ENCODE data around the gene RGL4.

Gene RGL4

DNA sequence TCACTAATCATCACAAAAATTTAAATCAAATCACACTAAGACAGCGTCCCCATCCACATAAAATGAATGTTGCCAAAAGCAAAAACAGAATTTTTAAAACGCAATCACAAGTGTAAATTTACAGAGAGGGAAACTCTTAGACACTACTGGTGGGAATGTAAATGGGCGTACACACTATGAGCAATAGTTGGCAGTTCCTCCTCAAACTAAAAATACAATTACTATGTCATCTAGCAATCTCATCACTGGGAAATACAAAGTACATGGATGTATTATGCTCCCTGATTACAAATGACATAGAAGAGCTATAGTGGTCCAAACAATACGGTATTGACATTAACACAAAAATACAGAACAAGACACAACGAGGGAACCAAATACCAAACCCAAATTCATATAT lies 8.7 kb upstream of the RGL4 start:
- Histone ChIP-seq H3K4me1 (ENCODE audit: control insufficient read depth, insufficient read depth, low read length) (peaks cover 5% of the 10 kb centered on the region), H3K27me3 (ENCODE audit: control insufficient read depth in 1 of 2, insufficient read depth in 2 of 2, low read length in 2 of 2) (no peaks in the 10 kb centered on the region), H3K27ac (ENCODE audit: low read length) (no peak overlapping the region), H3K9ac (ENCODE audit: low read length in 2 of 2) (no peak overlapping the region), H3K4me3 (ENCODE audit: low read length in 2 of 2) (no peak overlapping the region), H3K36me3 (ENCODE audit: control insufficient read depth in 2 of 2, insufficient read depth in 2 of 2, low read length in 2 of 2) (peaks cover 0 to 19% of the 10 kb centered on the region in 2 donors), H3K9me3 (ENCODE audit: control insufficient read depth in 2 of 2, low read length in 2 of 2) (no peaks in the 10 kb centered on the region)

- H3K36me3 ChIP-seq (ENCODE audit: control insufficient read depth in 2 of 2, insufficient read depth in 2 of 2, low read length in 2 of 2): peaks cover 0 to 19% of the 10 kb centered on the region in 2 donors
- no peak overlapping the region for H3K27ac ChIP-seq (ENCODE audit: low read length)
Observed at GRCh38 chr22:23682827-23683355, 7.9 kb upstream of the RGL4 start.

DNA sequence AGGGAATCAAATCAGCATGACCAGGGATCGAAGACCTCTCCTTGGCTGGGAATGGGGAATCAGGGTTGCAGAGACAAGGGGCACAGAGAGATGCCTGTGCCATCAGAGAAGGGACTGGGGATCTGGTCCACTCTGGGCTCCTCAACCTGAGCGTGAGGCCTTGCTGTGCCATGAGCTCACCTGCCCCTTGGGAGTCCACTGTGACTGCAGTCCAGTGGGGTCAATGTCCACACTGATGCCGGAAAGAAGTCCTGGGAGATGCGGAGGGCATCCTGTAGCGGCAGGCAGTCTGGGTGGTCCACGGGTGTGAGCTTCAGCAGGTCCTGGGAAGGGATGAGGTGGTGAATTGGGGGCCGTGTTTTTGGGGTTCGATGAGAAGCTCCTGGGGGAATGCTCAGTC lies 7.3 kb upstream of the RGL4 start:
- Histone ChIP-seq H3K4me1 (ENCODE audit: control insufficient read depth, insufficient read depth, low read length) (peaks cover 5% of the 10 kb centered on the region), H3K36me3 (ENCODE audit: control insufficient read depth in 2 of 2, insufficient read depth in 2 of 2, low read length in 2 of 2) (peaks cover 0 to 22% of the 10 kb centered on the region in 2 donors), H3K27me3 (ENCODE audit: control insufficient read depth in 1 of 2, insufficient read depth in 2 of 2, low read length in 2 of 2) (no peaks in the 10 kb centered on the region), H3K9me3 (ENCODE audit: control insufficient read depth in 2 of 2, low read length in 2 of 2) (no peaks in the 10 kb centered on the region), H3K27ac (ENCODE audit: low read length) (no peak overlapping the region), H3K9ac (ENCODE audit: low read length in 2 of 2) (no peak overlapping the region), H3K4me3 (ENCODE audit: low read length in 2 of 2) (no peak overlapping the region)

More at GRCh38 chr22:23682827-23683355, 7.9 kb upstream of the RGL4 start:
- no peak overlapping the region for H3K4me3 ChIP-seq (ENCODE audit: low read length in 2 of 2)
- H3K9me3 ChIP-seq (ENCODE audit: control insufficient read depth in 2 of 2, low read length in 2 of 2): no peaks in the 10 kb centered on the region
- H3K4me1 ChIP-seq (ENCODE audit: control insufficient read depth, insufficient read depth, low read length): peaks cover 5% of the 10 kb centered on the region
- no peaks in the 10 kb centered on the region for H3K27me3 ChIP-seq (ENCODE audit: control insufficient read depth in 1 of 2, insufficient read depth in 2 of 2, low read length in 2 of 2)
- no peak overlapping the region for H3K9ac ChIP-seq (ENCODE audit: low read length in 2 of 2)

DNA sequence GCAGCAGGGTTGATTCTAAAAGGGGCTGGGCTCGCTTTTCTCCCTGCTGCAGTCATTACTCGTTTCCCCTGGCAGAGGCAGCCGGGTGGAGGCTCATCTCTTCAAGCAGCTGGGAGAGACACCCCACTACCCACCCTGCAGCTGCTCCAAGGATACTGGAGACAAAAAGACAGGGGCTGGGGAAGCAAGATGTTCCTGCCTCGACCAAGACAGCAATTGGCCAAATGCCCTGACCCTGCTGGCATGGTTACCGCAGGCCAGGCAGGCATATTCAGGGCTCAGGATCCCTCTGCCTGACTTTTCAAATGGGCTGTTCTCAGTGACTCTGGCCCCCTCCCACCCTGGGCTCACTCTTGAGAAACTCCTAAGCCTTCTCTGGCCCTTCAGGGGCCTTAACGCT lies 6.8 kb upstream of the RGL4 start:
- Histone ChIP-seq H3K4me3 (ENCODE audit: low read length in 2 of 2) (no peak overlapping the region), H3K27ac (ENCODE audit: low read length) (no peak overlapping the region), H3K36me3 (ENCODE audit: control insufficient read depth in 2 of 2, insufficient read depth in 2 of 2, low read length in 2 of 2) (peaks cover 0 to 24% of the 10 kb centered on the region in 2 donors), H3K9me3 (ENCODE audit: control insufficient read depth in 2 of 2, low read length in 2 of 2) (no peaks in the 10 kb centered on the region), H3K9ac (ENCODE audit: low read length in 2 of 2) (no peak overlapping the region), H3K4me1 (ENCODE audit: control insufficient read depth, insufficient read depth, low read length) (peaks cover 5% of the 10 kb centered on the region), H3K27me3 (ENCODE audit: control insufficient read depth in 1 of 2, insufficient read depth in 2 of 2, low read length in 2 of 2) (no peaks in the 10 kb centered on the region)

GRCh38 chr22:23684561-23685031 lies 6.2 kb upstream of the RGL4 start:
- H3K9me3 ChIP-seq (ENCODE audit: control insufficient read depth in 2 of 2, low read length in 2 of 2): no peaks in the 10 kb centered on the region
- H3K4me1 ChIP-seq (ENCODE audit: control insufficient read depth, insufficient read depth, low read length): peaks cover 5% of the 10 kb centered on the region
- no peak overlapping the region for H3K27ac ChIP-seq (ENCODE audit: low read length)
- H3K9ac ChIP-seq (ENCODE audit: low read length in 2 of 2): no peak overlapping the region
- peaks cover 0 to 24% of the 10 kb centered on the region in 2 donors for H3K36me3 ChIP-seq (ENCODE audit: control insufficient read depth in 2 of 2, insufficient read depth in 2 of 2, low read length in 2 of 2)
- no peak overlapping the region for H3K4me3 ChIP-seq (ENCODE audit: low read length in 2 of 2)
- H3K27me3 ChIP-seq (ENCODE audit: control insufficient read depth in 1 of 2, insufficient read depth in 2 of 2, low read length in 2 of 2): no peaks in the 10 kb centered on the region

GRCh38 chr22:23685205-23685784 lies 5.5 kb upstream of the RGL4 start:
- Histone ChIP-seq H3K4me1 (ENCODE audit: control insufficient read depth, insufficient read depth, low read length) (peaks cover 5% of the 10 kb centered on the region), H3K36me3 (ENCODE audit: control insufficient read depth in 2 of 2, insufficient read depth in 2 of 2, low read length in 2 of 2) (peaks cover 0 to 24% of the 10 kb centered on the region in 2 donors), H3K4me3 (ENCODE audit: low read length in 2 of 2) (no peak overlapping the region), H3K27me3 (ENCODE audit: control insufficient read depth in 1 of 2, insufficient read depth in 2 of 2, low read length in 2 of 2) (no peaks in the 10 kb centered on the region), H3K9me3 (ENCODE audit: control insufficient read depth in 2 of 2, low read length in 2 of 2) (no peaks in the 10 kb centered on the region), H3K27ac (ENCODE audit: low read length) (no peak overlapping the region), H3K9ac (ENCODE audit: low read length in 2 of 2) (no peak overlapping the region)

DNA sequence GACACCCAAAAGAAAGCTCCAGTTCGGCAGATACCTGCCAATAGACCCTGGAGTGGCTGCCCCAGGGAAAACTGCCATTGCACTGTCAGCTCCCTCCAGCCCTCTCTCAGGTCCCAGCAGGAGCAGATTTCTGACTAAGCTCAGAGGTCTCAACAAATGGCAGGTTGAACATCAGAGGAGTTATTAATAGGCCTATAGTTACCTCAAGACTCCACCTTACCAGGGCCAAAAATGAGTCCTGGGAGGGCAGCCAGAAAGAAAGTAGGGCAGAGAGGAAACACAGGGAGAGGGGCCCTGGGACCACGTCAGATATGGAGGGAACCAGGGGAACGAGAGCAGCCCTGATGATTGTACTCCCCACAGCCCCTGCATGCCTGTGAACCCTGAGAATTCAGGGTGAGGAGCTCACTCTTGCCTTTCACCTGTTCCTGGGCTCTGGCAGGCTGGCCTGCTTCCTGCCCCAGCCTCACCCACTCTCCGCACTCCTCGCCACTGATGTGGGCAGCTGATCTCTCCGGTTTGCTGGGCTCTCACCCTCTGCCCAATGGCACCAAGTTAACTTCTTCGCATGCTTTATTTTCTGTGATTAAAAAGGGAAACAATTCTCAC lies 4.3 kb upstream of the RGL4 start:
- Histone ChIP-seq H3K27me3 (ENCODE audit: control insufficient read depth in 1 of 2, insufficient read depth in 2 of 2, low read length in 2 of 2) (no peaks in the 10 kb centered on the region), H3K4me3 (ENCODE audit: low read length in 2 of 2) (no peak overlapping the region), H3K27ac (ENCODE audit: low read length) (no peak overlapping the region), H3K36me3 (ENCODE audit: control insufficient read depth in 2 of 2, insufficient read depth in 2 of 2, low read length in 2 of 2) (peaks cover 0 to 23% of the 10 kb centered on the region in 2 donors), H3K4me1 (ENCODE audit: control insufficient read depth, insufficient read depth, low read length) (peaks cover 5% of the 10 kb centered on the region), H3K9ac (ENCODE audit: low read length in 2 of 2) (no peak overlapping the region), H3K9me3 (ENCODE audit: control insufficient read depth in 2 of 2, low read length in 2 of 2) (no peaks in the 10 kb centered on the region)

- Histone ChIP-seq H3K9me3 (ENCODE audit: control insufficient read depth in 2 of 2, low read length in 2 of 2) (no peaks in the 10 kb centered on the region), H3K27ac (ENCODE audit: low read length) (no peak overlapping the region), H3K4me3 (ENCODE audit: low read length in 2 of 2) (no peak overlapping the region), H3K27me3 (ENCODE audit: control insufficient read depth in 1 of 2, insufficient read depth in 2 of 2, low read length in 2 of 2) (no peaks in the 10 kb centered on the region), H3K36me3 (ENCODE audit: control insufficient read depth in 2 of 2, insufficient read depth in 2 of 2, low read length in 2 of 2) (peaks cover 0 to 13% of the 10 kb centered on the region in 2 donors), H3K4me1 (ENCODE audit: control insufficient read depth, insufficient read depth, low read length) (peaks cover 5% of the 10 kb centered on the region), H3K9ac (ENCODE audit: low read length in 2 of 2) (no peak overlapping the region)
Observed at GRCh38 chr22:23688121-23688520, 2.7 kb upstream of the RGL4 start.

GRCh38 chr22:23688571-23688970 lies 2.2 kb upstream of the RGL4 start:
- Histone ChIP-seq H3K9ac (ENCODE audit: low read length in 2 of 2) (no peak overlapping the region), H3K27ac (ENCODE audit: low read length) (no peak overlapping the region), H3K36me3 (ENCODE audit: control insufficient read depth in 2 of 2, insufficient read depth in 2 of 2, low read length in 2 of 2) (peaks cover 4 to 14% of the 10 kb centered on the region in 2 donors), H3K27me3 (ENCODE audit: control insufficient read depth in 1 of 2, insufficient read depth in 2 of 2, low read length in 2 of 2) (no peaks in the 10 kb centered on the region), H3K4me3 (ENCODE audit: low read length in 2 of 2) (no peak overlapping the region), H3K9me3 (ENCODE audit: control insufficient read depth in 2 of 2, low read length in 2 of 2) (no peaks in the 10 kb centered on the region), H3K4me1 (ENCODE audit: control insufficient read depth, insufficient read depth, low read length) (peaks cover 5% of the 10 kb centered on the region)

DNA sequence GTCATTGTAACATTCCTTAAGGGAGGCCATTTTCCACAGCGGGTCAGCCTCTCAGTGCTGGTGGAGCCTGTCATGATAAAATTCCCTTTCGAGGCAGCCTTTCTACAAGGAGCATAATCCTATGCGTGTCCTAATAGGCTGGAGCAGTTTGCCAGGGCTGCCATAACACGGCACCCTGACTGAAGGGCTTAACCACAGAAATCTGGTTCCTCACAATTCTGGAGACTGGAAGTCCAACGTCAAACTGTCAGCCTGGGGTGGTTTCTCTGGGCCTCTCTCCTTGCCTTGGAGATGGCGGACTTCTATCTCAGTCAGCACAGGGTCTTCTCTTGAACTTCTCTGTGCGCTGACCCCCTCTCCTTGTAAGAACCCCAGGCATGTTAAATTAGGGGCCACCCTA lies 1.4 kb upstream of the RGL4 start:
- H3K27me3 ChIP-seq (ENCODE audit: control insufficient read depth in 1 of 2, insufficient read depth in 2 of 2, low read length in 2 of 2): no peaks in the 10 kb centered on the region
- peaks cover 10 to 21% of the 10 kb centered on the region in 2 donors for H3K36me3 ChIP-seq (ENCODE audit: control insufficient read depth in 2 of 2, insufficient read depth in 2 of 2, low read length in 2 of 2)
- H3K9ac ChIP-seq (ENCODE audit: low read length in 2 of 2): no peak overlapping the region
- no peaks in the 10 kb centered on the region for H3K9me3 ChIP-seq (ENCODE audit: control insufficient read depth in 2 of 2, low read length in 2 of 2)
- H3K4me3 ChIP-seq (ENCODE audit: low read length in 2 of 2): no peak overlapping the region
- no peak overlapping the region for H3K27ac ChIP-seq (ENCODE audit: low read length)
- peaks cover 5% of the 10 kb centered on the region for H3K4me1 ChIP-seq (ENCODE audit: control insufficient read depth, insufficient read depth, low read length)
